SK-N-SH (cell line): ENCODE data around the gene P2RX4. TPM values are rescaled to one million over a fixed set of nuclear protein-coding genes. Genes with fewer than 3 reads are reported as not detected.
A peak's percentile ranks its signal among the peaks of the same experiment; 100 is the strongest.

ENCODE experiments used
- CTCF ChIA-PET: fragments of 300-600, 350-600 bp; formaldehyde crosslinking; extraction: SDS; loops from one replicate; lab custom pipeline; 2021; lab: Yijun Ruan, JAX
- POLR2A ChIA-PET: fragments of 350-600 bp; sonication (Branson Sonifier 250); formaldehyde crosslinking; extraction: SDS; loops from one replicate; lab custom pipeline; 2020; ENCODE audit warnings: antibody characterized with exemption, inconsistent platforms; lab: Yijun Ruan, JAX
- DNase-seq: peaks from one replicate; pipeline ENCODE4 v3.0.0; 2012
- H2AFZ ChIP-seq: fragments of 200-600 bp; sonication (generic); 2 replicates; pipeline ENCODE4 v1.8.1; 2016; ENCODE audit warnings: antibody characterized with exemption, mild to moderate bottlenecking, low read depth
- H3F3A ChIP-seq: fragments of 200-600 bp; sonication (generic); replicated peaks from 2 replicates; pipeline ENCODE3; 2016; ENCODE audit warnings: antibody characterized with exemption, mild to moderate bottlenecking; ENCODE audit not compliant: insufficient read depth
- H3K27ac ChIP-seq, 2 experiments: fragments of 200-500 bp in 1 of 2; fragments of 200-600 bp in 1 of 2; sonication (Bioruptor generic) in 1 of 2; sonication (generic), shearing (Covaris generic) in 1 of 2; 2 replicates each; pipeline versions ENCODE4 v1.5.1 to v1.6.1; 2014 to 2016; ENCODE audit warnings: low read depth in 2 of 2, inconsistent platforms in 1 of 2, low read length in 1 of 2, mild to moderate bottlenecking in 1 of 2, mixed read lengths in 1 of 2
- H3K27me3 ChIP-seq: fragments of 200-600 bp; sonication (generic), shearing (Covaris generic); 2 replicates; pipeline ENCODE4 v1.6.1; 2016; ENCODE audit warnings: mixed run types; ENCODE audit not compliant: insufficient read depth
- H3K36me3 ChIP-seq, 2 experiments: fragments of 200-500 bp in 1 of 2; fragments of 200-600 bp in 1 of 2; sonication (Bioruptor generic) in 1 of 2; sonication (generic) in 1 of 2; replicated peaks in 1 of 2; 2 replicates each; pipeline versions ENCODE3 to v1.5.1; 2014 to 2016; ENCODE audit warnings: low read length in 1 of 2, mild to moderate bottlenecking in 1 of 2; ENCODE audit not compliant: insufficient read depth in 2 of 2, control insufficient read depth in 1 of 2
- H3K4me1 ChIP-seq, 2 experiments: fragments of 200-500 bp in 1 of 2; fragments of 200-600 bp in 1 of 2; sonication (Bioruptor generic) in 1 of 2; sonication (generic), shearing (Covaris generic) in 1 of 2; 2 replicates each; pipeline versions ENCODE4 v1.5.1 to v1.6.1; 2014 to 2016; ENCODE audit warnings: low read depth in 1 of 2, low read length in 1 of 2, mixed run types in 1 of 2; ENCODE audit not compliant: insufficient read depth in 2 of 2, control insufficient read depth in 1 of 2
- H3K4me2 ChIP-seq: fragments of 200-600 bp; sonication (generic), shearing (Covaris generic); 2 replicates; pipeline ENCODE4 v1.6.1; 2017; ENCODE audit warnings: mixed run types
- H3K4me3 ChIP-seq, 2 experiments: fragments of 200-500 bp in 1 of 2; fragments of 200-600 bp in 1 of 2; sonication (Bioruptor generic) in 1 of 2; sonication (generic), shearing (Covaris generic) in 1 of 2; 2 replicates each; pipeline versions ENCODE4 v1.5.1 to v1.8.1; 2014 to 2016; ENCODE audit warnings: low read depth in 2 of 2, inconsistent platforms in 1 of 2, low read length in 1 of 2, mild to moderate bottlenecking in 1 of 2, mixed read lengths in 1 of 2, moderate library complexity in 1 of 2
- H3K79me2 ChIP-seq: fragments of 200-600 bp; sonication (generic); 2 replicates; pipeline ENCODE4 v1.8.1; 2017; ENCODE audit warnings: mild to moderate bottlenecking; ENCODE audit not compliant: insufficient read depth
- H3K9ac ChIP-seq: fragments of 200-600 bp; sonication (generic); 2 replicates; pipeline ENCODE4 v1.6.1; 2017; ENCODE audit warnings: mixed run types
- H3K9me2 ChIP-seq: fragments of 200-600 bp; sonication (generic); 2 replicates; pipeline ENCODE4 v1.6.1; 2017; ENCODE audit warnings: mixed run types
- H3K9me3 ChIP-seq: fragments of 200-600 bp; sonication (generic); 2 replicates; pipeline ENCODE4 v1.6.1; 2017; ENCODE audit warnings: mixed run types, mild to moderate bottlenecking, moderate library complexity
- H4K20me1 ChIP-seq: fragments of 200-600 bp; sonication (generic); 2 replicates; pipeline ENCODE4 v1.6.1; 2017; ENCODE audit warnings: mild to moderate bottlenecking, mixed run types; ENCODE audit not compliant: insufficient read depth
- CHD2 ChIP-seq: fragments of 150-350 bp; IDR thresholded peaks from 2 replicates; pipeline ENCODE4 v1.6.1; 2018; ENCODE audit warnings: low read length; ENCODE audit not compliant: partially characterized antibody
- ELF1 ChIP-seq: IDR thresholded peaks from 2 replicates; pipeline ENCODE4 v1.4.0; 2012
- EP300 ChIP-seq, 2 experiments: IDR thresholded peaks; 2 replicates each; pipeline versions ENCODE4 v1.4.0 to v1.6.1; 2012; ENCODE audit warnings: borderline replicate concordance in 1 of 2, low read depth in 1 of 2, low read length in 1 of 2
- FOSL2 ChIP-seq: IDR thresholded peaks from 2 replicates; pipeline ENCODE4 v1.4.0; 2012; ENCODE audit warnings: low read depth, mild to moderate bottlenecking, moderate library complexity, borderline replicate concordance
- NRF1 ChIP-seq: IDR thresholded peaks from 2 replicates; pipeline ENCODE4 v1.6.1; 2012; ENCODE audit warnings: low read depth, mild to moderate bottlenecking, low read length
- RCOR1 ChIP-seq: fragments of 150-350 bp; IDR thresholded peaks from 2 replicates; pipeline ENCODE4 v1.6.1; 2017; ENCODE audit warnings: antibody characterized with exemption, low read length
- TAF1 ChIP-seq: IDR thresholded peaks from 2 replicates; pipeline ENCODE4 v1.6.1; 2012; ENCODE audit warnings: low read depth, mild to moderate bottlenecking, low read length, moderate library complexity, borderline replicate concordance
- TEAD4 ChIP-seq: IDR thresholded peaks from 2 replicates; pipeline ENCODE4 v1.4.0; 2012; ENCODE audit warnings: mild to moderate bottlenecking, borderline replicate concordance; ENCODE audit not compliant: insufficient read depth
- YY1 ChIP-seq: IDR thresholded peaks from 2 replicates; pipeline ENCODE4 v1.4.0; 2012; ENCODE audit warnings: low read depth, mild to moderate bottlenecking
- WGBS: methylation state at CpG from one replicate; pipeline ENCODE4 v1.1.6; 2017; ENCODE audit warnings: low lambda C conversion rate; 5-methylcytosine and 5-hydroxymethylcytosine counted together
- polyA plus RNA-seq, 3 experiments: library from polyadenylated mRNA; depleted of rRNA; stranded (reverse); fragments of >200 nt; gene quantifications; 2 replicates each; pipeline ENCODE4 v1.2.3, GENCODE V29; 2012
- TF ChIP-seq, protein P1 (sequence below): fragments of 150-350 bp; IDR thresholded peaks from 2 replicates; pipeline ENCODE4 v1.6.1; 2017; ENCODE audit warnings: antibody characterized with exemption, low read length, low read depth, borderline replicate concordance
- TF ChIP-seq, protein P2 (sequence below): IDR thresholded peaks from 2 replicates; pipeline ENCODE4 v1.4.0; 2012; ENCODE audit warnings: low read depth, borderline replicate concordance

Gene P2RX4
- polyA plus RNA-seq, 1 of the 3 experiments (the other 2 are of a cell fraction), result 32.2 TPM

DNA sequence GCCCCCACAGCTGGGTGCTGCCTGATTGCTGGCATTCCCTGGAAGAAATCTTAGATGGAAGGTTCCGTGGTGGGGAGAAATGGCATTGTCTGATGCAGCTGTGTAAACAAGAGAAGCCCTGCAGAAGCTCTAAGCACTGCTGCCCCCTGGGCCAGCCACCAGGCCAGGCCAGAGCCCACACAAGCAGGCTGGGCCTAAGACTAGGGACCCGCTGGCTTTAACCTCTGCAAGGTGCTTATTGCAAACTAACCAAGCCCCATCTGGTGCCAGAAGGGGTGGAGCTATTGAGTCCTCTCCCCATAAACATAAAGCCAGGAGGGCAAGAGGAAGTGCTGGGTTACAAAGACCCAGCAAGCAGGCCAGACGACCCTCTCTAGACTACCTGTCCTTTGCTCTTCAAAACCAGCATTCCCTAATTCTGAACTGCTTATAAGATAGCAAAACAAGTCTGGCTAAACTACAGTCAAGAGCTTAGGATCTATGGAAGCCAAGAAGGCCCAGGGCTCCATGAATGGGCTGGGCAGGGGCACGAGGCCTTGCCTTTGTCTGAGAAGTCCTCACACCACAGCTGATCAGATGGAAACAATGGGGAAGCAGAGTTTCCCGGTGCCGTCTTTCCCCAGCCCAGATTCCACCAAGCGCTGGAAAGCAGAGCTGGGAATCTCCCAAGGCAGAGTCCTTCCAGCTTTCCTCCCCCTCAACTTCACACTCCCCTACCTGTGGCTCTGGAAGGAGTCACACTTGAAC lies 28.8 kb downstream of the P2RX4 start:
- peaks cover 0 to 3% of the 10 kb centered on the region in 2 experiments for H3K36me3 ChIP-seq
- no peak overlapping the region for H3K4me2 ChIP-seq
- no peak overlapping the region for H2AFZ ChIP-seq
- H3K9ac ChIP-seq, result no peak overlapping the region
- peaks cover 0 to 4% of the 10 kb centered on the region in 2 experiments; a peak in 1 of 4 replicates for H3K4me1 ChIP-seq
- ChIA-PET POLR2A (no interaction called here), CTCF (interaction anchor here (1.3 to 3.4 kb wide), 2 partner anchors 9 to 28 kb away, joined by 3 to 35 read pairs; no protein-coding TSS in a partner anchor)
- no peak overlapping the region for H3K27ac ChIP-seq
- no peaks in the 10 kb centered on the region for H3F3A ChIP-seq
- no peaks in the 10 kb centered on the region for H3K9me2 ChIP-seq
- WGBS, result 74% methylated on average over 4 of the region's 7 CpGs
- no peaks in the 10 kb centered on the region for H3K79me2 ChIP-seq
- peak; percentile 54 for DNase-seq
- TF ChIP-seq RCOR1, result no peak
- TF ChIP-seq ELF1, result no peak
- TF ChIP-seq, protein P1, sequence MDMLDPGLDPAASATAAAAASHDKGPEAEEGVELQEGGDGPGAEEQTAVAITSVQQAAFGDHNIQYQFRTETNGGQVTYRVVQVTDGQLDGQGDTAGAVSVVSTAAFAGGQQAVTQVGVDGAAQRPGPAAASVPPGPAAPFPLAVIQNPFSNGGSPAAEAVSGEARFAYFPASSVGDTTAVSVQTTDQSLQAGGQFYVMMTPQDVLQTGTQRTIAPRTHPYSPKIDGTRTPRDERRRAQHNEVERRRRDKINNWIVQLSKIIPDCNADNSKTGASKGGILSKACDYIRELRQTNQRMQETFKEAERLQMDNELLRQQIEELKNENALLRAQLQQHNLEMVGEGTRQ, result no peak
- H3K4me3 ChIP-seq, result no peak overlapping the region
- H3K9me3 ChIP-seq, result no peaks in the 10 kb centered on the region
- no peaks in the 10 kb centered on the region for H3K27me3 ChIP-seq
- H4K20me1 ChIP-seq, result no peaks in the 10 kb centered on the region

DNA sequence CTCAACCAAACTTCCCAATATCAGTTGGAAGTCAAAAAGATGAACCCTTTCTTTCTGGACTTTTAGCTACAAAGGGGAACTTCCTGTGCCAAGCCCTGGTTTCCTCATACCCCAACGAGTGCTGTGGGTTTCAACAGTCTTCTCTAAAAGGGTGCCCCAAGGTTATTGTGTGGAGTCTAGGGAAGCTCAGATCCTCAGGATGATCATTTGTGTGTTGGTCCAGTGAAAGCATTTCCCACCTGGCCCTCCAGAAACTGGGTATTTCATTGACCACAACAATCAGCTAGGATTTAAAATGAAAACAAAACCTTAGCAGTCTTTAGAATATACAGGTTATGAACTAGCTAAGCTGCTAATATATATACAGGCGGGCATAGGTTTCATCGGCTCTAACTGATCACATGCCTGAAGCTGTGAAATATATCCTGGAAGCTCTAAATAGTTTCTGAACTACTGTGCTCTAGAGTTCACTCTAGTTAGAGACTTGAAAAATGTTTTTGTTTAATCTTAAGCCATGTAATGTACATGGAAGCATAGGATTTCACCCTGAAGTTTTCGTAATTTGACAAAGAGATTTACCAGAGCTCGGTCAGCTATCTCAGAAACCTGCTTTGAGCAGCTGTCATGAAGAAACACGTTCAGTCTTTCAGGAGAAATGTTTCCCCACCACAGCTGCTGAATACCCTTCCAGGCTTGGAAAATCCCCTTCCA lies 29.6 kb downstream of the P2RX4 start:
- H3K9me2 ChIP-seq, result no peaks in the 10 kb centered on the region
- CTCF ChIA-PET, result interaction anchor here (3.4 kb wide), 1 partner anchor 9 kb away, joined by 35 read pairs; no protein-coding TSS in a partner anchor
- TF ChIP-seq TAF1 (no peak), NRF1 (no peak), RCOR1 (no peak), TEAD4 (no peak), YY1 (no peak), CHD2 (no peak), FOSL2 (no peak), EP300 (IDR thresholded peaks at IDR 0.05; ENCODE audit: borderline replicate concordance in 1 of 2, low read depth in 1 of 2, low read length in 1 of 2) (no peak)
- TF ChIP-seq, protein P2, sequence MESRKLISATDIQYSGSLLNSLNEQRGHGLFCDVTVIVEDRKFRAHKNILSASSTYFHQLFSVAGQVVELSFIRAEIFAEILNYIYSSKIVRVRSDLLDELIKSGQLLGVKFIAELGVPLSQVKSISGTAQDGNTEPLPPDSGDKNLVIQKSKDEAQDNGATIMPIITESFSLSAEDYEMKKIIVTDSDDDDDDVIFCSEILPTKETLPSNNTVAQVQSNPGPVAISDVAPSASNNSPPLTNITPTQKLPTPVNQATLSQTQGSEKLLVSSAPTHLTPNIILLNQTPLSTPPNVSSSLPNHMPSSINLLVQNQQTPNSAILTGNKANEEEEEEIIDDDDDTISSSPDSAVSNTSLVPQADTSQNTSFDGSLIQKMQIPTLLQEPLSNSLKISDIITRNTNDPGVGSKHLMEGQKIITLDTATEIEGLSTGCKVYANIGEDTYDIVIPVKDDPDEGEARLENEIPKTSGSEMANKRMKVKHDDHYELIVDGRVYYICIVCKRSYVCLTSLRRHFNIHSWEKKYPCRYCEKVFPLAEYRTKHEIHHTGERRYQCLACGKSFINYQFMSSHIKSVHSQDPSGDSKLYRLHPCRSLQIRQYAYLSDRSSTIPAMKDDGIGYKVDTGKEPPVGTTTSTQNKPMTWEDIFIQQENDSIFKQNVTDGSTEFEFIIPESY, result no peak

More for the DNA sequence above, 29.6 kb downstream of the P2RX4 start:
- Histone ChIP-seq H4K20me1 (no peaks in the 10 kb centered on the region), H2AFZ (no peak overlapping the region), H3K9me3 (no peaks in the 10 kb centered on the region), H3K4me1 (peaks cover 0 to 4% of the 10 kb centered on the region in 2 experiments; a peak in 1 of 4 replicates), H3K36me3 (peaks cover 0 to 6% of the 10 kb centered on the region in 2 experiments), H3K4me2 (no peak overlapping the region), H3K4me3 (no peak overlapping the region), H3K27ac (no peak overlapping the region), H3F3A (no peaks in the 10 kb centered on the region), H3K27me3 (no peaks in the 10 kb centered on the region), H3K9ac (no peak overlapping the region), H3K79me2 (no peaks in the 10 kb centered on the region)
- 88% methylated on average over 6 of the region's 6 CpGs for WGBS
- POLR2A ChIA-PET, result no interaction called here
- DNase-seq, result no peak
